Fibroblast of lung (primary cell): ENCODE data around the gene ABLIM2.

Experiments
- EZH2 ChIP-seq: IDR thresholded peaks from 2 replicates; pipeline ENCODE4 v1.5.1; 2012; ENCODE audit warnings: low read length, control low read depth, mild to moderate bottlenecking; ENCODE audit errors: missing control alignments
- TF ChIP-seq, protein P1 (sequence below), 2 donors: IDR thresholded peaks in 1 of 2; conservative IDR thresholded peaks in 1 of 2; 1 replicate in 1 of 2; 2 replicates in 1 of 2; pipeline ENCODE4 v1.5.1; 2011 to 2012; ENCODE audit warnings: low read length in 2 of 2, control low read depth in 1 of 2, inconsistent platforms in 1 of 2, low read depth in 1 of 2, mild to moderate bottlenecking in 1 of 2

GRCh38 chr4:8123870-8124269 is 34.7 kb downstream of the ABLIM2 start:
- TF ChIP-seq, protein P1, sequence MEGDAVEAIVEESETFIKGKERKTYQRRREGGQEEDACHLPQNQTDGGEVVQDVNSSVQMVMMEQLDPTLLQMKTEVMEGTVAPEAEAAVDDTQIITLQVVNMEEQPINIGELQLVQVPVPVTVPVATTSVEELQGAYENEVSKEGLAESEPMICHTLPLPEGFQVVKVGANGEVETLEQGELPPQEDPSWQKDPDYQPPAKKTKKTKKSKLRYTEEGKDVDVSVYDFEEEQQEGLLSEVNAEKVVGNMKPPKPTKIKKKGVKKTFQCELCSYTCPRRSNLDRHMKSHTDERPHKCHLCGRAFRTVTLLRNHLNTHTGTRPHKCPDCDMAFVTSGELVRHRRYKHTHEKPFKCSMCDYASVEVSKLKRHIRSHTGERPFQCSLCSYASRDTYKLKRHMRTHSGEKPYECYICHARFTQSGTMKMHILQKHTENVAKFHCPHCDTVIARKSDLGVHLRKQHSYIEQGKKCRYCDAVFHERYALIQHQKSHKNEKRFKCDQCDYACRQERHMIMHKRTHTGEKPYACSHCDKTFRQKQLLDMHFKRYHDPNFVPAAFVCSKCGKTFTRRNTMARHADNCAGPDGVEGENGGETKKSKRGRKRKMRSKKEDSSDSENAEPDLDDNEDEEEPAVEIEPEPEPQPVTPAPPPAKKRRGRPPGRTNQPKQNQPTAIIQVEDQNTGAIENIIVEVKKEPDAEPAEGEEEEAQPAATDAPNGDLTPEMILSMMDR (conservative IDR thresholded peaks at IDR 0.05 in 1 of 2, IDR thresholded peaks at IDR 0.05 in 1 of 2; ENCODE audit: low read depth in 1 of 2, low read length in 2 of 2) = no peak
- TF ChIP-seq EZH2 = no peak
